HUES48 (cell line): ENCODE measurements around the gene SOST.
A peak's percentile ranks its signal among the peaks of the same experiment; 100 is the strongest.

Experiments
- H3K27ac ChIP-seq: one replicate; pipeline ENCODE4 v1.7.0; 2013; ENCODE audit warnings: low read depth, low read length, inconsistent platforms
- H3K27me3 ChIP-seq: 2 replicates; pipeline ENCODE4 v1.6.1; 2013; ENCODE audit warnings: mild to moderate bottlenecking, low read length; ENCODE audit not compliant: control insufficient read depth, insufficient read depth
- H3K36me3 ChIP-seq: 2 replicates; pipeline ENCODE4 v1.6.1; 2013; ENCODE audit warnings: low read length; ENCODE audit not compliant: control insufficient read depth, insufficient read depth
- H3K4me1 ChIP-seq: 2 replicates; pipeline ENCODE4 v1.6.1; 2013; ENCODE audit warnings: mild to moderate bottlenecking, low read length; ENCODE audit not compliant: control insufficient read depth, insufficient read depth
- H3K4me3 ChIP-seq: 2 replicates; pipeline ENCODE4 v1.5.1; 2013; ENCODE audit warnings: mild to moderate bottlenecking, low read depth, low read length
- H3K9ac ChIP-seq: 2 replicates; pipeline ENCODE4 v1.6.1; 2013; ENCODE audit warnings: mild to moderate bottlenecking, low read depth, low read length, moderate library complexity
- H3K9me3 ChIP-seq: 2 replicates; pipeline ENCODE4 v1.6.1; 2013; ENCODE audit warnings: low read length; ENCODE audit not compliant: control insufficient read depth, insufficient read depth

Gene SOST

DNA sequence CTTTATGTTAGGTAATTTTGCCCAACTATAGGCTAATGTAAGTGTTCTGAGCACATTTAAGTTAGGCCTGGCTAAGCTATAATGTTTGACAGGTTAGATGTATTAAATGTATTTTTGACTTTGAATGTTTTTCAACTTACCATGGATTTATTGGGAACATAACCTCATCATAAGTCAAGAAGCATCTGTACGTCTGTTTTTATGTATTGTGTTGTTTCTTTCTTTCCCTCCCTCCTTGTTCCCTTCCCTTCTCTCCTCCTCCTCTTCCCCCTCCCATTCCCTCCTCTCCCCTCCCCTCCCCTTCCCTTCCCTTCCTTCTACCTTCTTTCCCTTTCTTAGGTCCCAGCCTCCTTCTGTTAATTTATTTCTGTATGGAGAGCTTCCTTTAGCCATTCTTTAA is 30.9 kb upstream of the SOST start:
- no peaks in the 10 kb centered on the region for H3K36me3 ChIP-seq
- no peaks in the 10 kb centered on the region for H3K4me1 ChIP-seq
- no peaks in the 10 kb centered on the region for H3K9me3 ChIP-seq
- H3K4me3 ChIP-seq = no peak overlapping the region
- H3K27ac ChIP-seq = no peak overlapping the region
- H3K27me3 ChIP-seq = no peaks in the 10 kb centered on the region
- no peak overlapping the region for H3K9ac ChIP-seq

GRCh38 chr17:43788540-43788939 is 29.9 kb upstream of the SOST start:
- H3K4me1 ChIP-seq = no peaks in the 10 kb centered on the region
- no peaks in the 10 kb centered on the region for H3K9me3 ChIP-seq
- H3K27ac ChIP-seq = no peak overlapping the region
- no peak overlapping the region for H3K4me3 ChIP-seq
- H3K27me3 ChIP-seq = no peaks in the 10 kb centered on the region
- H3K36me3 ChIP-seq = no peaks in the 10 kb centered on the region
- H3K9ac ChIP-seq = no peak overlapping the region

DNA sequence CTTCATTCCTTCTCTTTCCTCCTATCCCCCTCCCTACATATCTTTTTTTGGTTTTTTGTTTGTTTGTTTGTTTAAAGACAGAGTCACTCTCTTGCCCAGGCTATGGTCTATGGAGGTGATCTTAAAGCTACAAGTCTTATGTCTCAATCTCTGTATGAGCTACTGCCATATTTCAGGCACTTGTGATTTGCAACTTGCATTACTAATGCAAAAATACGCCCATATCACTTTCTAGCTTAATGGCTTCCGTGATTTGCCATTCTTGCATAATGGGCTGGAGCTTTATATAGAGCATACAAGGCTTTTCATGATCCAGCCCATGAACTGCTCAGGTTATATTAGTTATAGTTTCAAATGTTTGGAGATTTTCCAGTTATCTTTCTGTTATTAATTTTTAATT is 29.1 kb upstream of the SOST start:
- Histone ChIP-seq H3K4me3 (no peak overlapping the region), H3K9me3 (no peaks in the 10 kb centered on the region), H3K4me1 (no peaks in the 10 kb centered on the region), H3K9ac (no peak overlapping the region), H3K36me3 (no peaks in the 10 kb centered on the region), H3K27ac (no peak overlapping the region), H3K27me3 (no peaks in the 10 kb centered on the region)

DNA sequence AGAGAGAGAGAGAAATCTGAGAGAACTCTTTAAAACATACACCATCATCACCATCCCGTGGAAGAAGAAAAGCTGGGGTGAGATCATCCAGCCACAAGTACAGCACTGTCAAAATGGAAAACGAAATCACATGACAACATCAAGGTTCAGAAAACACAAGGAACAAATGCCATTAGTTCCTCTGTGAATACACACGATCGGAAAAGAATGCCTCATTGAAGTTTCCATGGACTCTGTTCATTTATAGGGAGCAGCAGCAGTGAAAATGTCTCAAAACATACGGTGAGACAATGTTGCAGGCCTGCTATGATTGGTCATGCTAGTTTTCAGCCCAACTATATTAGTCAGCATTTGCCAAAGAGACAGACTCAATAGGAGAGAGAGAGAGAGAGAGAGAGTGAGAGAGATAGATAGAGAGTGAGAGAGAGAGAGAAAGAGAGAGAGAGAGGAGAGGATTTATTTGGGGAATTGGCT is 26.1 kb upstream of the SOST start:
- Histone ChIP-seq H3K4me3 (no peak overlapping the region), H3K4me1 (peaks cover 5% of the 10 kb centered on the region), H3K27ac (no peak overlapping the region), H3K9ac (no peak overlapping the region), H3K36me3 (no peaks in the 10 kb centered on the region), H3K9me3 (no peaks in the 10 kb centered on the region), H3K27me3 (peaks cover 9% of the 10 kb centered on the region)

DNA sequence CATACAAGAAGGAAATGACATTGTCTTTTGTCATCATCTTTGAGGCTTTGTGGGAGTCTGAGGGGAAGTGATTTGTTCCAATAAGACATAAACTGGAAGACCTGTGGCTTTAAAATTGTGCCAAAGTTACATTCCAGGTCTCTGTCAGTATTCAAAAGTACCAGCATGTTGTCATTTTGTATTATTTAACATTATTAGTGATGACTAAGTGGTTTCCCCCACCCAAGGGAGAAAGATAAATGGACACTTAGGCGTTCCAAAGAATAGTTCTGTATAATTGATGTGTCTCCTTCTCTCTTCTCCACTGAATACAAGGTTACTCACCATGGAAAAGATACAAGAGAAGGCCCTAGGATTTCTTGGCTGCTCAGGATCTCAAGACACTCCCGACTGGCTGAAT is 25.5 kb upstream of the SOST start:
- Histone ChIP-seq H3K4me1 (peaks cover 11% of the 10 kb centered on the region), H3K27ac (no peak overlapping the region), H3K9ac (no peak overlapping the region), H3K4me3 (no peak overlapping the region), H3K27me3 (peaks cover 12% of the 10 kb centered on the region), H3K36me3 (no peaks in the 10 kb centered on the region), H3K9me3 (no peaks in the 10 kb centered on the region)

GRCh38 chr17:43782913-43783680 is 24.5 kb upstream of the SOST start:
- no peak overlapping the region for H3K27ac ChIP-seq

GRCh38 chr17:43780135-43780534 is 21.5 kb upstream of the SOST start, which contains the start of gene CFAP97D1:
Gene CFAP97D1, plus strand, starts transcription at chr17:43780435. Its CDS starts 28 bp downstream, at chr17:43780463.
- Histone ChIP-seq H3K27me3 (peaks cover 12% of the 10 kb centered on the region), H3K36me3 (peaks cover 10% of the 10 kb centered on the region), H3K9ac (no peak within 1 kb of the TSS; the same call in 1 of the 2 replicates), H3K27ac (peak within 1 kb of the TSS; percentile 96), H3K4me1 (peaks cover 11% of the 10 kb centered on the region), H3K9me3 (no peaks in the 10 kb centered on the region), H3K4me3 (peak within 1 kb of the TSS; percentile 81)

More at GRCh38 chr17:43782913-43783680, 24.5 kb upstream of the SOST start:
- Histone ChIP-seq H3K4me1 (peaks cover 11% of the 10 kb centered on the region), H3K4me3 (no peak overlapping the region), H3K9me3 (no peaks in the 10 kb centered on the region), H3K27me3 (peaks cover 12% of the 10 kb centered on the region), H3K36me3 (no peaks in the 10 kb centered on the region), H3K9ac (no peak overlapping the region)

DNA sequence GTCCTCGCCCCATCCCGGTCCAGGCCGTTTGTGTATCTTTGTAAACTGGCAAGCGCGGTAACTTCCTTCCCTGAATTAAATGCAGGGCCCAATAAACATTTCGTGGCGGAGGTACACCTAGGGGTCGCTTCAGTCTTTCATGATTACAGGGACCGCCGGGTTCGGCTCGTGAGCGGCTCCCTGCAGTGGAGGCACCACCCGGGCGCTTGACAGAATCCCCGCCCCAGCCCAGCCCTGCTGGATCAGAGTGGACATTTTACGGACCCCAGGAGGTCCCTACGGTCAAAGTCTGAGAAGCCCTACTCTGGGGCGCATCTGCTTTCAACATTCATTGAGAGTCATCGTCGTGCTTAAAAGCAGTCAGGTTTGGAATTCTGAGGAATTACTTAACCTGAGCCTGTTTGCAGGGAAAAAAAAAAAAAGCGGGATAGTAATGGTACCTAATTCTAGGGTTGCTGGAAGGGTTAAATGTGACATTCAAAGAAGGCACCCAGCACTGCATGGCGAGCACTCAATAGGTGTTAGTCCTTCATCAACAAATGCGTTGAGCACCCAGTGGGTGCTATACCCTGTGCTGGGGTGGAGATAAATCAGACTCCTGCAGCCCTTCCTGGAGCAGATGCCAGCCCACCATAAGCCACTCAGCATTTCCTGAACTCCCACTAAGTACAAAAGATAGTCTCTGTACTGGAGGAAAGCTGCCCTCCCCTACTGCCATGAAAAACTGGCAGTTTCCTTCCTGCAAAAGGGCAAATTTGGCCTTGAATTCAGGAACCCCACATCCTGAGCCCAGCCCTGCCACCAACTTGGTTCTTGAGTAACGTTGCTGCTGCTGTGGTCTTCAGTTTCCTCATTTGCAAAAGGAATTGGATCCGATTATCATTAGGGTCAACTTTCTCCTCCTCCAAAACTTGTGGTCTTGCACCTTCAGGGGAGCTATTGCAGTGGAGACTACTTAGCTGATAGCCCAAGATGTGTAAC is 20.8 kb upstream of the SOST start:
- Histone ChIP-seq H3K4me3 (peak overlapping the region; percentile 81), H3K9me3 (no peaks in the 10 kb centered on the region), H3K36me3 (peaks cover 14% of the 10 kb centered on the region), H3K27me3 (peaks cover 12% of the 10 kb centered on the region), H3K9ac (peak overlapping the region; percentile 73; the same call in 1 of the 2 replicates), H3K27ac (peak overlapping the region; percentile 96), H3K4me1 (peaks cover 11% of the 10 kb centered on the region)

- H3K4me3 ChIP-seq = peak within 1 kb of the TSS; percentile 81
- H3K27me3 ChIP-seq = peaks cover 12% of the 10 kb centered on the region
- H3K9me3 ChIP-seq = no peaks in the 10 kb centered on the region
- H3K27ac ChIP-seq = peak within 1 kb of the TSS; percentile 96
- peaks cover 11% of the 10 kb centered on the region for H3K4me1 ChIP-seq
- H3K9ac ChIP-seq = peak within 1 kb of the TSS; percentile 73
- peaks cover 22% of the 10 kb centered on the region for H3K36me3 ChIP-seq
Measured at GRCh38 chr17:43778337-43779144, 19.9 kb upstream of the SOST start, which contains the start of gene DUSP3. Gene DUSP3, minus strand, starts transcription at chr17:43778977. Its CDS starts 53 bp downstream, at chr17:43778924.
